IMR-90 (cell line): ENCODE results near the gene SYT8. TPM values are rescaled to one million over a fixed set of nuclear protein-coding genes. Genes with fewer than 3 reads are reported as not detected.

Experiments
- ATAC-seq: fragments of 200-7000 bp; cut with Tn5 transposase; 2 replicates; pipeline ENCODE4 v1.9.1; 2020; ENCODE audit warnings: low read depth, mild to moderate bottlenecking, moderate library complexity
- BruUV-seq: library from RNA; stranded (reverse); fragments of 400-500 nt; replicated peaks from 2 replicates; lab custom pipeline; 2021; lab: Mats Ljungman, UMichigan
- CTCF ChIA-PET: fragments of 300-600 bp; formaldehyde crosslinking; extraction: SDS; loops from one replicate; lab custom pipeline; 2021; ENCODE audit warnings: antibody characterized with exemption; lab: Yijun Ruan, JAX
- POLR2A ChIA-PET: fragments of 300-600 bp; sonication (Branson Sonifier 250); formaldehyde crosslinking; loops from one replicate; lab custom pipeline; 2022; ENCODE audit warnings: antibody characterized with exemption; ENCODE audit not compliant: unreplicated experiment; lab: Charles Lee
- DNase-seq: peaks from one replicate; pipeline ENCODE4 v3.0.0; 2013
- H2AFZ ChIP-seq: replicated peaks from 2 replicates; pipeline ENCODE3; 2013; ENCODE audit warnings: low read length, mild to moderate bottlenecking; ENCODE audit not compliant: poor library complexity
- H2AK5ac ChIP-seq: 2 replicates; pipeline ENCODE4 v1.6.1; 2013; ENCODE audit warnings: low read depth, low read length, inconsistent platforms
- H2AK9ac ChIP-seq: replicated peaks from 2 replicates; pipeline ENCODE3; 2013; ENCODE audit warnings: mild to moderate bottlenecking, low read depth, low read length, moderate library complexity; ENCODE audit not compliant: poor library complexity
- H2BK120ac ChIP-seq: 2 replicates; pipeline ENCODE4 v1.6.1; 2013; ENCODE audit warnings: low read depth, low read length, inconsistent platforms
- H2BK15ac ChIP-seq: 3 replicates; pipeline ENCODE4 v1.6.1; 2013; ENCODE audit warnings: low read depth, low read length, inconsistent platforms
- H2BK20ac ChIP-seq: 2 replicates; pipeline ENCODE4 v1.6.1; 2013; ENCODE audit warnings: low read depth, mild to moderate bottlenecking, inconsistent platforms, low read length, moderate library complexity
- H2BK5ac ChIP-seq: 2 replicates; pipeline ENCODE4 v1.6.1; 2013; ENCODE audit warnings: mild to moderate bottlenecking, low read depth, low read length, inconsistent platforms; ENCODE audit not compliant: poor library complexity, severe bottlenecking
- H3K14ac ChIP-seq: replicated peaks from 2 replicates; pipeline ENCODE4 v1.6.1; 2013; ENCODE audit warnings: low read depth, low read length, inconsistent platforms
- H3K18ac ChIP-seq: 2 replicates; pipeline ENCODE4 v1.6.1; 2013; ENCODE audit warnings: low read depth, low read length, control low read depth
- H3K23ac ChIP-seq: 2 replicates; pipeline ENCODE4 v1.6.1; 2013; ENCODE audit warnings: low read depth, low read length, inconsistent platforms
- H3K27ac ChIP-seq: 2 replicates; pipeline ENCODE4 v1.5.1; 2013; ENCODE audit warnings: mild to moderate bottlenecking, control low read depth, low read length; ENCODE audit not compliant: insufficient read depth
- H3K27me3 ChIP-seq: 2 replicates; pipeline ENCODE4 v1.6.1; 2013; ENCODE audit warnings: low read length; ENCODE audit not compliant: control insufficient read depth, insufficient read depth
- H3K36me3 ChIP-seq: 2 replicates; pipeline ENCODE4 v1.6.1; 2013; ENCODE audit warnings: low read length, mixed read lengths; ENCODE audit not compliant: control insufficient read depth, insufficient read depth
- H3K4ac ChIP-seq: 2 replicates; pipeline ENCODE4 v1.6.1; 2013; ENCODE audit warnings: low read depth, low read length, inconsistent platforms
- H3K4me1 ChIP-seq: 2 replicates; pipeline ENCODE4 v1.6.1; 2013; ENCODE audit warnings: low read length, mixed read lengths; ENCODE audit not compliant: control insufficient read depth, insufficient read depth
- H3K4me2 ChIP-seq: 2 replicates; pipeline ENCODE4 v1.6.1; 2013; ENCODE audit warnings: low read depth, mild to moderate bottlenecking, control low read depth, low read length, moderate library complexity
- H3K4me3 ChIP-seq: 2 replicates; pipeline ENCODE4 v1.5.1; 2013; ENCODE audit warnings: low read depth, mild to moderate bottlenecking, control low read depth, low read length, moderate library complexity; ENCODE audit not compliant: insufficient read depth
- H3K56ac ChIP-seq: 2 replicates; pipeline ENCODE4 v1.6.1; 2013; ENCODE audit warnings: low read length, inconsistent platforms; ENCODE audit not compliant: insufficient read depth; ENCODE audit errors: extremely low read depth
- H3K79me1 ChIP-seq, 2 experiments: 2 replicates each; pipeline ENCODE4 v1.6.1; 2013; ENCODE audit warnings: low read length in 2 of 2, inconsistent platforms in 1 of 2, low read depth in 1 of 2
- H3K9ac ChIP-seq: 2 replicates; pipeline ENCODE4 v1.6.1; 2013; ENCODE audit warnings: low read depth, low read length, control low read depth
- H3K9me1 ChIP-seq: 2 replicates; pipeline ENCODE4 v1.6.1; 2013; ENCODE audit warnings: low read length, inconsistent platforms; ENCODE audit not compliant: insufficient read depth
- H3K9me3 ChIP-seq: 2 replicates; pipeline ENCODE4 v1.6.1; 2013; ENCODE audit warnings: low read length; ENCODE audit not compliant: control insufficient read depth, insufficient read depth
- H4K20me1 ChIP-seq: 2 replicates; pipeline ENCODE4 v1.6.1; 2013; ENCODE audit warnings: low read length, inconsistent platforms; ENCODE audit not compliant: insufficient read depth
- H4K5ac ChIP-seq: 2 replicates; pipeline ENCODE4 v1.6.1; 2013; ENCODE audit warnings: mild to moderate bottlenecking, low read depth, low read length, control low read depth
- H4K8ac ChIP-seq, 2 experiments: 2 replicates each; pipeline ENCODE4 v1.6.1; 2013; ENCODE audit warnings: low read depth in 2 of 2, low read length in 2 of 2, control low read depth in 1 of 2, inconsistent platforms in 1 of 2
- H4K91ac ChIP-seq: 2 replicates; pipeline ENCODE4 v1.6.1; 2013; ENCODE audit warnings: low read depth, low read length, inconsistent platforms; ENCODE audit not compliant: insufficient read depth
- MAFK ChIP-seq: IDR thresholded peaks from 2 replicates; pipeline ENCODE4 v1.6.1; 2012; ENCODE audit warnings: low read depth, low read length, improper control_type of control experiment
- SMC3 ChIP-seq: fragments of 150-350 bp; IDR thresholded peaks from 2 replicates; pipeline ENCODE4 v1.6.1; 2016; ENCODE audit warnings: low read depth, mild to moderate bottlenecking, antibody characterized with exemption, low read length, moderate library complexity
- WGBS, 2 experiments: methylation state at CpG; one replicate each; pipeline versions ENCODE4 v1.1.5 to v1.1.7; 2013; ENCODE audit warnings: missing lambda C conversion rate in 2 of 2; ENCODE audit not compliant: insufficient read length in 1 of 2; ENCODE audit errors: extremely low coverage in 2 of 2; 5-methylcytosine and 5-hydroxymethylcytosine counted together
- dilution Hi-C: fragments of 300-500 bp; cut with HindIII; formaldehyde crosslinking; loops from one replicate; pipeline ENCODE4 v1.14.3; 2018; ENCODE audit warnings: low sequenced_read_pairs; ENCODE audit not compliant: unreplicated experiment
- in situ Hi-C: fragments of 300-500 bp; cut with MboI; formaldehyde crosslinking; loops from 3 replicates; pipeline ENCODE4 v1.14.3; 2019; ENCODE audit warnings: low sequenced_read_pairs, inconsistent platforms, mixed read lengths
- intact Hi-C: fragments of 100-400 bp; cut with micrococcal nuclease; formaldehyde crosslinking; loops from 2 replicates; pipeline ENCODE4 v1.10.0; 2022
- polyA plus RNA-seq, 3 experiments: library from polyadenylated mRNA; depleted of rRNA; stranded (reverse); fragments of >200 nt; gene quantifications; 2 replicates each; pipeline ENCODE4 v1.2.3, GENCODE V29; 2012; ENCODE audit warnings: low replicate concordance in 1 of 3
- total RNA-seq: library from RNA; depleted of rRNA; stranded (reverse); fragments of >200 nt; gene quantifications from 2 replicates; pipeline ENCODE4 v1.2.3, GENCODE V29; 2012

The SYT8 gene
- total and polyA plus RNA-seq, 2 of the 4 experiments (the other 2 are of a cell fraction), result not detected

DNA sequence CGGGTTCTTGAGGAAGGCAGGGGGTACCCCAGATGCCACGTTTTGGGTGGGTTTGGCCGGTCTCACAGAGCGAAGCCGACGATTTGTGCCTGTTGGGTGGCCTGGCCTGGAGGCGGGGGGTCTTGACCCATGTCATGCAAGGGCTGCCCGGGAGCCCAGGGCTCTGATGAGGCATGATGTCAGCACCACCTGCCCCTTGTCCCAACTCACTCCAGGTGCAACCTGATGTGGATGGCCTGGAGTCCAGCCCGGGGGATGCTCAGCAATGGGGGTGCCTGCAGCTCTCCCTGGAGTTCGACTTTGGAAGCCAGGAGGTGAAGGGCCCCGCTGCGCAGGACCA lies 851 bp downstream of the SYT8 start:
- Histone ChIP-seq H3K79me1 (no peaks in the 10 kb centered on the region), H3K9ac (no peak overlapping the region), H3K36me3 (no peaks in the 10 kb centered on the region), H4K5ac (no peak overlapping the region), H3K27ac (no peak overlapping the region), H2BK120ac (no peak overlapping the region), H3K4ac (no peak overlapping the region), H2BK20ac (no peak overlapping the region), H3K56ac (no peak overlapping the region), H3K27me3 (peaks cover 13% of the 10 kb centered on the region; the same call in 1 of the 2 replicates), H3K4me1 (no peaks in the 10 kb centered on the region; the same call in 1 of the 2 replicates), H3K14ac (no peak overlapping the region), H3K4me3 (no peak overlapping the region), H3K18ac (no peak overlapping the region), H2BK15ac (no peak overlapping the region), H2BK5ac (no peak overlapping the region), H4K8ac (no peak overlapping the region), H2AK5ac (no peak overlapping the region), H2AFZ (no peak overlapping the region), H4K20me1 (no peaks in the 10 kb centered on the region), H3K9me3 (no peaks in the 10 kb centered on the region), H3K9me1 (no peaks in the 10 kb centered on the region), H2AK9ac (no peak overlapping the region), H3K23ac (no peak overlapping the region), H3K4me2 (no peak overlapping the region), H4K91ac (no peak overlapping the region)
- BruUV-seq, result no TSS peak
- no peak for TF ChIP-seq MAFK
- TF ChIP-seq SMC3, result no peak
- intact Hi-C loops (no loop called here), dilution Hi-C loops (no loop called here), in situ Hi-C loops (no loop called here)
- CTCF ChIA-PET, result interaction anchor here (1.1 kb wide), 1 partner anchor 142 kb away, joined by 5 read pairs; no protein-coding TSS in a partner anchor
- POLR2A ChIA-PET, result no interaction called here
- DNase-seq (no peak), ATAC-seq (no peak)
- WGBS, 2 experiments, result 72% methylated on average over 5 of the region's 12 CpGs; no CpG with 5 or more reads in 1 of the 2 experiments
